ENCODE measurements around the gene PCSK9. TPM values are rescaled to one million over a fixed set of nuclear protein-coding genes. Genes with fewer than 3 reads are reported as not detected.

The PCSK9 gene
- total RNA-seq, 4 donors from 2014 or later: not detected

DNA sequence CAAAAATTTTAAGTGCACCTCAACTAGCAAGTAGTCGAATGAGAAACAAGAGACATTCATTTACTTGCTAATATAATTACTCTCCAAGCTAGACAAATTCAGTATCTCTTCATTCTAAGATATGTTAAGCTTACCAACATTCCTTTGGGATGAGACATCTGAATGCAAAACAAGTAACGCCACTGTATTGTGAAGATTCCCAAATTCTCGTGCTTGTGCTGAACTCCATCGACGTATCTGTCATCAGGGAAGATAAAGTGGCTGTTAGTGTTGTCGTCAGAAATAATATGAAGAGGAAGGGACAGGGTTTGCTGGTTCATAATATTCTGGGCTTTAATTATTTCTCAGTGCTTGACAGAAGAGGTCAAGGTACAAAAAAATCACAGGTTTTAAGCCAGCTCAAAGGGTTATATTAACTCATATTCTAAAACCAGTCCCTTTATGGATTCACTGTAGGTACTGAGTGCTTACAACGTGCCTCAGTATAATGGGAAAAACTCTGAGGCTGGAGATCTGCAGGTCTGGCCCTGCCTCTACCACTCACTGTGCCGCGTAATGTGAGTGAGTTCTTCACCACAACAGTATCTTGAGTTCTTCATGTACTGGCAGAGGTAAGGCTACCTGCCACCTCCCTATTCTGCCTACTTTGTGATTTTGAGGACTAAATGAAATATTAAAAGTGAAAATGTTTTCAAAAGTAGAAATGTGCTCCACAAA is 42.0 kb downstream of the PCSK9 start:
- intact Hi-C loops (cut with DNase I): no loop called here
- TF ChIP-seq, protein P1, sequence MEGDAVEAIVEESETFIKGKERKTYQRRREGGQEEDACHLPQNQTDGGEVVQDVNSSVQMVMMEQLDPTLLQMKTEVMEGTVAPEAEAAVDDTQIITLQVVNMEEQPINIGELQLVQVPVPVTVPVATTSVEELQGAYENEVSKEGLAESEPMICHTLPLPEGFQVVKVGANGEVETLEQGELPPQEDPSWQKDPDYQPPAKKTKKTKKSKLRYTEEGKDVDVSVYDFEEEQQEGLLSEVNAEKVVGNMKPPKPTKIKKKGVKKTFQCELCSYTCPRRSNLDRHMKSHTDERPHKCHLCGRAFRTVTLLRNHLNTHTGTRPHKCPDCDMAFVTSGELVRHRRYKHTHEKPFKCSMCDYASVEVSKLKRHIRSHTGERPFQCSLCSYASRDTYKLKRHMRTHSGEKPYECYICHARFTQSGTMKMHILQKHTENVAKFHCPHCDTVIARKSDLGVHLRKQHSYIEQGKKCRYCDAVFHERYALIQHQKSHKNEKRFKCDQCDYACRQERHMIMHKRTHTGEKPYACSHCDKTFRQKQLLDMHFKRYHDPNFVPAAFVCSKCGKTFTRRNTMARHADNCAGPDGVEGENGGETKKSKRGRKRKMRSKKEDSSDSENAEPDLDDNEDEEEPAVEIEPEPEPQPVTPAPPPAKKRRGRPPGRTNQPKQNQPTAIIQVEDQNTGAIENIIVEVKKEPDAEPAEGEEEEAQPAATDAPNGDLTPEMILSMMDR (IDR thresholded peaks at IDR 0.05): no peak
- 84 to 94% methylated on average over 9 of the region's 9 CpGs for WGBS, 2 donors
- Histone ChIP-seq H3K36me3 (peaks cover 63 to 91% of the 10 kb centered on the region in 2 donors), H3K27ac (no peak overlapping the region), H3K4me3 (replicated peaks in 1 of 3) (no peak overlapping the region), H3K9me3 (no peaks in the 10 kb centered on the region), H3K4me1 (no peaks in the 10 kb centered on the region), H3K27me3 (no peaks in the 10 kb centered on the region)
- DNase-seq: no peak

DNA sequence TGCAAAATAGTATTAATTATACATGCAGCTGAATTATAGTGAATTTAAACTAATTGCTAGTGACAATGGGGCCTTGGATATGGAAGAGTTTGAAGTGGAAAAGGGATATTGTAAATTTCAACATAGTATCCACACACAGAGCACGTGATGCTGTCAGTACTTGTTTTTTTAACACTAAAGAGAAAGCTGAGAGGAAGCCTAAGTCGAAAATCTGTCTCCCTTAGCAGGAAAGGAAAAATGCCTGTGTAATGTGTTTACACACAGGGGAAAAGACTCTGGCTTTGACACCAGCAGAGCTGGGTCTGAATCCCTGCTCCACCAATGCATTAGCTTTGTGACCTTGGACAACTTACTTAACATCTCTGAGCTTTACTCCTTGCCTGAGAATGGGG is 42.6 kb downstream of the PCSK9 start:
- Histone ChIP-seq H3K27me3 (no peaks in the 10 kb centered on the region), H3K4me3 (replicated peaks in 1 of 3) (no peak overlapping the region), H3K36me3 (peaks cover 64 to 88% of the 10 kb centered on the region in 2 donors), H3K9me3 (no peaks in the 10 kb centered on the region), H3K27ac (no peak overlapping the region), H3K4me1 (no peaks in the 10 kb centered on the region)
- TF ChIP-seq POLR2A (IDR thresholded peaks at IDR 0.05): no peak
- TF ChIP-seq, protein P1 (IDR thresholded peaks at IDR 0.05): no peak
- intact Hi-C loops (cut with DNase I): no loop called here
- 57 to 68% methylated on average over 2 of the region's 2 CpGs for WGBS, 2 donors
- no peak for DNase-seq

DNA sequence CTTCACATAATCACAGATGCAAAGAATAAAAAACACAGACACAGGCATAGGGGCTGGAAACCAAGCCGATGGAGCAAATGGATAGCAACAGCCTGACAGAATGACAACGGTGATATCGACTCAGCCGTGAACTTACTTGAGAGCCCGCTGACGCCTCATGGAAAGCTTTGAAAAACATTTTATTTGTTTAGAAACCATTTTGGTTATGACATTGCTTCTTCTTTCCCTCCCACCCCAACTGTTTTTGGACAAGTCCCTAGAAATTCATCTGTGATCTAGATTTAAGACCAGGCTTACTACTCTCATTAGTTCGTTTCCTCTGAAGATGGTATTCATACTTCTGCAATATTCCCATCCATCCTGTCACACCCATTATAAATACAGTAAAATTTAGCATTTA is 44.9 kb downstream of the PCSK9 start:
- Histone ChIP-seq H3K27me3 (no peaks in the 10 kb centered on the region), H3K4me1 (no peaks in the 10 kb centered on the region), H3K4me3 (replicated peaks in 1 of 3) (no peak overlapping the region), H3K9me3 (no peaks in the 10 kb centered on the region), H3K27ac (no peak overlapping the region), H3K36me3 (peaks cover 70 to 79% of the 10 kb centered on the region in 2 donors)
- TF ChIP-seq POLR2A (IDR thresholded peaks at IDR 0.05): no peak
- TF ChIP-seq, protein P1 (IDR thresholded peaks at IDR 0.05): no peak
- DNase-seq: no peak
- 94 to 97% methylated on average over 7 of the region's 7 CpGs for WGBS, 2 donors
- intact Hi-C loops (cut with DNase I): no loop called here

DNA sequence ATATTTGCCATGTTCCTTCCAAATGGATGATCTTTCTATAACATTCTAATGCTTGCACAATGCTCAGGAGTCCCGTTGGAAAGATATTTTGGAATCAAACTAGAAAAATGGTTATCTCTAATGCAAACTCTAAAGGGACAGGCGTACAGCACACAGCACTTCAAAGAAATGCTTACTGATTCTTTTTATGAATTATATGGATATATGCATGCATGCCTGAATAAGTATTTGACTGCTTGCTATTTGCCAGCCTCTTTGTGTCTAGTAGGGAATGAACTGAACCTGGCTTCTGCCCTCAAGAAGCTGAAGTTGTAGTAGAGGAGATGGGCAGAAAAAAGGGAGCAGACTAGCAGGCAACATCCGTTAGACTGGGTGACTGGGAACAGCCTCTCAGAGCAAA is 48.1 kb downstream of the PCSK9 start:
- 89 to 92% methylated on average over 3 of the region's 3 CpGs for WGBS, 2 donors
- no peak overlapping the region for H3K27ac ChIP-seq
- no peaks in the 10 kb centered on the region for H3K4me1 ChIP-seq
- intact Hi-C loops (cut with DNase I): no loop called here
- no peak overlapping the region for H3K4me3 ChIP-seq (replicated peaks in 1 of 3)
- no peaks in the 10 kb centered on the region for H3K27me3 ChIP-seq
- TF ChIP-seq POLR2A (IDR thresholded peaks at IDR 0.05): no peak
- TF ChIP-seq, protein P1 (IDR thresholded peaks at IDR 0.05): no peak
- peaks cover 61 to 69% of the 10 kb centered on the region in 2 donors for H3K36me3 ChIP-seq
- no peak for DNase-seq
- no peaks in the 10 kb centered on the region for H3K9me3 ChIP-seq

DNA sequence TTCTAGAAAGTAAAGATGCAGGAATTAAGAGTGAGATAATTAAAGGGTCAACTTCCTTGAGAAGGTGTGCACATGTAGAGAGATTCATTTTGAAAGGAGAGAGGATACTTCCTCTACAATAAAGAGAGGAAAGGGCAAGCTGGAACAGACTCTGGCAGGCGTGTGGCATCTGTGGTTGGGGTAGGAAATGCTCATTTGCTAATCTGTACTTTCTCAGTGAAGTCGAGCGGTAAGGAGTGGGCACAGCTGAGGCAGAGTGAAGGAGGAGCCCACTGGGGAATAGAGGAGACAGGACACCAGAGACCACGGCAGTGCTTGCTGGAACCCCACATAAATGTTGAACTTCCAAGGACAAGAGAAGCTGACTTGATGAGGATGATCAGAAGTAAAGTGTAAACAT is 49.1 kb downstream of the PCSK9 start:
- 85 to 86% methylated on average over 4 of the region's 4 CpGs for WGBS, 2 donors
- no peaks in the 10 kb centered on the region for H3K27me3 ChIP-seq
- intact Hi-C loops (cut with DNase I): no loop called here
- no peak for DNase-seq
- H3K4me1 ChIP-seq: no peaks in the 10 kb centered on the region
- no peaks in the 10 kb centered on the region for H3K9me3 ChIP-seq
- H3K27ac ChIP-seq: no peak overlapping the region
- H3K36me3 ChIP-seq: peaks cover 61 to 64% of the 10 kb centered on the region in 2 donors
- TF ChIP-seq POLR2A (IDR thresholded peaks at IDR 0.05): no peak
- TF ChIP-seq, protein P1 (IDR thresholded peaks at IDR 0.05): no peak
- H3K4me3 ChIP-seq (replicated peaks in 1 of 3): no peak overlapping the region

Measured in thyroid gland (tissue), 4 donors.